Stimulated activated CD8-positive, alpha-beta memory T cell treated with anti-CD3 and anti-CD28 coated beads, Interleukin-4, amount 100 ng/mL, for 4 hours (primary cell): ENCODE measurements around the gene STAP1.

ENCODE experiments used
- DNase-seq, 2 donors: peaks; one replicate each; pipeline ENCODE4 v3.0.0-alpha.2; 2020; ENCODE audit warnings: low read depth in 2 of 2, low spot score in 1 of 2

STAP1 gene

GRCh38 chr4:67555447-67555846 lies 3.1 kb upstream of the STAP1 start:
- no peak for DNase-seq

- no peak for DNase-seq
Observed at GRCh38 chr4:67556436-67556835, 2.1 kb upstream of the STAP1 start.

GRCh38 chr4:67565284-67565683 lies 6.8 kb downstream of the STAP1 start:
- no peak for DNase-seq

- DNase-seq, result no peak
Observed at GRCh38 chr4:67566335-67566734, 7.8 kb downstream of the STAP1 start.

GRCh38 chr4:67568820-67569219 lies 10.3 kb downstream of the STAP1 start:
- no peak for DNase-seq

- no peak for DNase-seq
Observed at GRCh38 chr4:67570537-67570936, 12.0 kb downstream of the STAP1 start.

- no peak for DNase-seq
Observed at GRCh38 chr4:67571975-67572374, 13.4 kb downstream of the STAP1 start.

- no peak for DNase-seq
Observed at GRCh38 chr4:67573193-67573592, 14.7 kb downstream of the STAP1 start.

- no peak for DNase-seq
Observed at GRCh38 chr4:67575232-67576058, 16.9 kb downstream of the STAP1 start.

- DNase-seq, result no peak
Observed at GRCh38 chr4:67576059-67576466, 17.5 kb downstream of the STAP1 start.

- DNase-seq, result no peak
Observed at GRCh38 chr4:67576538-67576937, 18.0 kb downstream of the STAP1 start.

- no peak for DNase-seq
Observed at GRCh38 chr4:67580577-67580976, 22.1 kb downstream of the STAP1 start.

GRCh38 chr4:67581208-67581857 lies 22.8 kb downstream of the STAP1 start:
- DNase-seq, result no peak

- DNase-seq, result no peak
Observed at GRCh38 chr4:67581913-67582312, 23.4 kb downstream of the STAP1 start.

GRCh38 chr4:67584496-67584895 lies 26.0 kb downstream of the STAP1 start:
- DNase-seq, result no peak

GRCh38 chr4:67587156-67587555 lies 28.6 kb downstream of the STAP1 start:
- no peak for DNase-seq

GRCh38 chr4:67593741-67594175 lies 35.2 kb downstream of the STAP1 start:
- DNase-seq, result no peak

GRCh38 chr4:67603310-67604028 lies 44.9 kb downstream of the STAP1 start:
- no peak for DNase-seq

GRCh38 chr4:67604029-67604381 lies 45.5 kb downstream of the STAP1 start:
- DNase-seq, result no peak

GRCh38 chr4:67604749-67605148 lies 46.2 kb downstream of the STAP1 start:
- no peak for DNase-seq

- DNase-seq, result no peak
Observed at GRCh38 chr4:67608027-67608426, 49.5 kb downstream of the STAP1 start.

GRCh38 chr4:67614186-67614585 lies 55.7 kb downstream of the STAP1 start:
- DNase-seq, result no peak
